Panc1 (cell line): ENCODE results near the gene TRRAP. TPM values are rescaled to one million over a fixed set of nuclear protein-coding genes. Genes with fewer than 3 reads are reported as not detected.

Experiments
- ATAC-seq: fragments of 200-7000 bp; cut with Tn5 transposase; 2 replicates; pipeline ENCODE4 v1.9.1; 2020; ENCODE audit warnings: mild to moderate bottlenecking, moderate library complexity
- BruUV-seq: library from RNA; stranded (reverse); fragments of 400-500 nt; replicated peaks from 2 replicates; lab custom pipeline; 2021; lab: Mats Ljungman, UMichigan
- CTCF ChIA-PET: fragments of 300-600 bp; sonication (Branson Sonifier 250); formaldehyde crosslinking; loops from one replicate; lab custom pipeline; 2022; ENCODE audit warnings: antibody characterized with exemption; lab: Charles Lee
- POLR2A ChIA-PET: fragments of 300-600 bp; sonication (Branson Sonifier 250); formaldehyde crosslinking; loops from one replicate; lab custom pipeline; 2022; ENCODE audit warnings: antibody characterized with exemption; lab: Charles Lee
- DNase-seq: peaks from one replicate; pipeline ENCODE4 v3.0.0-alpha.2; 2010; ENCODE audit warnings: low read depth, low spot score
- H3K27ac ChIP-seq: 2 replicates; pipeline ENCODE4 v1.5.1; 2011; ENCODE audit warnings: mild to moderate bottlenecking, low read length, inconsistent platforms
- H3K27me3 ChIP-seq: fragments of 200-500 bp; sonication (Bioruptor generic); 2 replicates; pipeline ENCODE4 v1.6.0; 2014; ENCODE audit warnings: low read length, inconsistent platforms; ENCODE audit not compliant: control insufficient read depth, insufficient read depth
- H3K36me3 ChIP-seq: fragments of 200-500 bp; sonication (Bioruptor generic); 2 replicates; pipeline ENCODE4 v1.5.1; 2014; ENCODE audit warnings: inconsistent platforms, mild to moderate bottlenecking, low read length, moderate library complexity; ENCODE audit not compliant: control insufficient read depth, insufficient read depth
- H3K4me1 ChIP-seq: 2 replicates; pipeline ENCODE4 v1.5.1; 2011; ENCODE audit warnings: inconsistent platforms, mild to moderate bottlenecking, low read length, moderate library complexity; ENCODE audit not compliant: control insufficient read depth, insufficient read depth
- H3K4me3 ChIP-seq, 2 experiments: 2 replicates each; pipeline ENCODE4 v1.5.1; 2011 to 2012; ENCODE audit warnings: low read depth in 2 of 2, low read length in 2 of 2, mild to moderate bottlenecking in 2 of 2, inconsistent platforms in 1 of 2, moderate library complexity in 1 of 2
- H3K9me3 ChIP-seq: fragments of 200-500 bp; sonication (Bioruptor generic); 2 replicates; pipeline ENCODE4 v1.5.1; 2014; ENCODE audit warnings: low read depth, mild to moderate bottlenecking, inconsistent platforms, low read length, moderate library complexity; ENCODE audit not compliant: control insufficient read depth, insufficient read depth
- CTCF ChIP-seq: fragments of 450-650 bp; IDR thresholded peaks from 2 replicates; pipeline ENCODE4 v1.5.1; 2017; ENCODE audit warnings: mild to moderate bottlenecking
- POLR2AphosphoS5 ChIP-seq: IDR thresholded peaks from 2 replicates; pipeline ENCODE4 v1.6.1; 2012; ENCODE audit warnings: mild to moderate bottlenecking, low read depth, low read length, moderate library complexity
- SIN3A ChIP-seq: IDR thresholded peaks from 2 replicates; pipeline ENCODE4 v1.6.1; 2012; ENCODE audit warnings: low read depth, mild to moderate bottlenecking, low read length, moderate library complexity, borderline replicate concordance; ENCODE audit not compliant: insufficient read depth
- TCF7L2 ChIP-seq: IDR thresholded peaks from 2 replicates; pipeline ENCODE4 v1.6.1; 2011; ENCODE audit warnings: mild to moderate bottlenecking, low read depth, low read length, inconsistent platforms
- in situ Hi-C: cut with HindIII; loops from 2 replicates; pipeline ENCODE4 v1.10.0; 2016; ENCODE audit warnings: low sequenced_read_pairs, low pct_unique_long_range_greater_than_20kb
- intact Hi-C: fragments of 100-400 bp; cut with micrococcal nuclease; formaldehyde crosslinking; loops from one replicate; pipeline ENCODE4 v1.10.0; 2022; ENCODE audit not compliant: unreplicated experiment
- total RNA-seq: library from RNA; stranded (reverse); gene quantifications from one replicate; pipeline ENCODE4 v1.2.1, GENCODE V29; 2021; ENCODE audit not compliant: unreplicated experiment
- TF ChIP-seq, protein P1 (sequence below), 2 experiments: IDR thresholded peaks; 2 replicates each; pipeline ENCODE4 v1.6.1; 2011 to 2012; ENCODE audit warnings: low read depth in 2 of 2, control low read depth in 1 of 2, low read length in 1 of 2, mild to moderate bottlenecking in 1 of 2, moderate library complexity in 1 of 2; ENCODE audit not compliant: insufficient read depth in 1 of 2

Gene TRRAP
- total RNA-seq, 1 experiment from 2014 or later = 44.9 TPM

- CTCF ChIA-PET = no interaction called here
- no TSS peak for BruUV-seq
- Histone ChIP-seq H3K36me3 (peaks cover 24% of the 10 kb centered on the region), H3K9me3 (no peaks in the 10 kb centered on the region), H3K27ac (no peak overlapping the region), H3K27me3 (no peaks in the 10 kb centered on the region), H3K4me1 (no peaks in the 10 kb centered on the region), H3K4me3 (no peak overlapping the region)
- TF ChIP-seq POLR2AphosphoS5 (no peak), TCF7L2 (no peak), CTCF (no peak), SIN3A (no peak)
- TF ChIP-seq, protein P1, sequence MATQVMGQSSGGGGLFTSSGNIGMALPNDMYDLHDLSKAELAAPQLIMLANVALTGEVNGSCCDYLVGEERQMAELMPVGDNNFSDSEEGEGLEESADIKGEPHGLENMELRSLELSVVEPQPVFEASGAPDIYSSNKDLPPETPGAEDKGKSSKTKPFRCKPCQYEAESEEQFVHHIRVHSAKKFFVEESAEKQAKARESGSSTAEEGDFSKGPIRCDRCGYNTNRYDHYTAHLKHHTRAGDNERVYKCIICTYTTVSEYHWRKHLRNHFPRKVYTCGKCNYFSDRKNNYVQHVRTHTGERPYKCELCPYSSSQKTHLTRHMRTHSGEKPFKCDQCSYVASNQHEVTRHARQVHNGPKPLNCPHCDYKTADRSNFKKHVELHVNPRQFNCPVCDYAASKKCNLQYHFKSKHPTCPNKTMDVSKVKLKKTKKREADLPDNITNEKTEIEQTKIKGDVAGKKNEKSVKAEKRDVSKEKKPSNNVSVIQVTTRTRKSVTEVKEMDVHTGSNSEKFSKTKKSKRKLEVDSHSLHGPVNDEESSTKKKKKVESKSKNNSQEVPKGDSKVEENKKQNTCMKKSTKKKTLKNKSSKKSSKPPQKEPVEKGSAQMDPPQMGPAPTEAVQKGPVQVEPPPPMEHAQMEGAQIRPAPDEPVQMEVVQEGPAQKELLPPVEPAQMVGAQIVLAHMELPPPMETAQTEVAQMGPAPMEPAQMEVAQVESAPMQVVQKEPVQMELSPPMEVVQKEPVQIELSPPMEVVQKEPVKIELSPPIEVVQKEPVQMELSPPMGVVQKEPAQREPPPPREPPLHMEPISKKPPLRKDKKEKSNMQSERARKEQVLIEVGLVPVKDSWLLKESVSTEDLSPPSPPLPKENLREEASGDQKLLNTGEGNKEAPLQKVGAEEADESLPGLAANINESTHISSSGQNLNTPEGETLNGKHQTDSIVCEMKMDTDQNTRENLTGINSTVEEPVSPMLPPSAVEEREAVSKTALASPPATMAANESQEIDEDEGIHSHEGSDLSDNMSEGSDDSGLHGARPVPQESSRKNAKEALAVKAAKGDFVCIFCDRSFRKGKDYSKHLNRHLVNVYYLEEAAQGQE (IDR thresholded peaks at IDR 0.05; ENCODE audit: insufficient read depth in 1 of 2, low read depth in 2 of 2, low read length in 1 of 2) = no peak
- no peak for ATAC-seq
- POLR2A ChIA-PET = no interaction called here
- no peak for DNase-seq
- in situ Hi-C loops = no loop called here
- intact Hi-C loops = no loop called here
Observed at GRCh38 chr7:98946389-98946788, 68.1 kb downstream of the TRRAP start.

- BruUV-seq = no TSS peak
- H3K27me3 ChIP-seq = no peaks in the 10 kb centered on the region
- H3K9me3 ChIP-seq = no peaks in the 10 kb centered on the region
- ChIA-PET POLR2A (no interaction called here), CTCF (no interaction called here)
- ATAC-seq (no peak), DNase-seq (no peak)
- in situ Hi-C loops (no loop called here), intact Hi-C loops (no loop called here)
- no peak overlapping the region for H3K27ac ChIP-seq
- TF ChIP-seq SIN3A = no peak
- TF ChIP-seq, protein P1 (IDR thresholded peaks at IDR 0.05; ENCODE audit: insufficient read depth in 1 of 2, low read depth in 2 of 2, low read length in 1 of 2) = no peak
- TF ChIP-seq TCF7L2 = no peak
- no peak for TF ChIP-seq CTCF
- TF ChIP-seq POLR2AphosphoS5 = no peak
- H3K4me1 ChIP-seq = no peaks in the 10 kb centered on the region
- no peak overlapping the region for H3K4me3 ChIP-seq
- peaks cover 23% of the 10 kb centered on the region for H3K36me3 ChIP-seq
Observed at GRCh38 chr7:98949336-98950044, 71.2 kb downstream of the TRRAP start.
